ENCODE data around the gene SRGAP3. TPM values are rescaled to one million over a fixed set of nuclear protein-coding genes. Genes with fewer than 3 reads are reported as not detected.

Gene SRGAP3
- total and polyA plus RNA-seq, 10 of the 15 experiments (the other 5 are each of a cell fraction or from before 2014, with no cell fraction given), result 0.32 to 1.7 (median 0.99) TPM

GRCh38 chr3:9209777-9210176, 39.7 kb downstream of the SRGAP3 start:
- Histone ChIP-seq H3K9ac (ENCODE audit: control insufficient read depth, insufficient read depth, low read length) (no peak overlapping the region), H3K27me3 (replicated peaks in 1 of 2; ENCODE audit: control insufficient read depth in 2 of 2, insufficient read depth in 2 of 2, low read length in 1 of 2) (no peaks in the 10 kb centered on the region; a peak in 1 of 4 replicates), H3K79me2 (ENCODE audit: control insufficient read depth, insufficient read depth, low read length) (no peaks in the 10 kb centered on the region), H2AFZ (ENCODE audit: control insufficient read depth, low read depth, low read length) (no peak overlapping the region), H4K20me1 (ENCODE audit: control insufficient read depth, insufficient read depth) (no peaks in the 10 kb centered on the region), H3K9me3 (replicated peaks; ENCODE audit: control insufficient read depth, insufficient read depth, low read length) (no peaks in the 10 kb centered on the region; the same call in 2 of the 3 replicates), H3K4me2 (ENCODE audit: control insufficient read depth, insufficient read depth) (no peak overlapping the region), H3K4me1 (ENCODE audit: control insufficient read depth, insufficient read depth, low read length) (peaks cover 9% of the 10 kb centered on the region), H3K4me3 (no peak overlapping the region), H3K27ac (ENCODE audit: control insufficient read depth, insufficient read depth) (no peak overlapping the region), H3K36me3 (ENCODE audit: control insufficient read depth in 2 of 2, insufficient read depth in 2 of 2, low read length in 1 of 2) (no peaks in the 10 kb centered on the region)
- POLR2A ChIA-PET, result no interaction called here
- intact Hi-C loops (cut with micrococcal nuclease; ENCODE audit: unreplicated experiment) (no loop called here), in situ Hi-C loops (cut with MboI) (no loop called here)
- FAIRE-seq, result no peak
- WGBS (ENCODE audit: insufficient coverage, insufficient replicate concordance, low lambda C conversion rate, missing lambda C conversion rate), result 48% methylated on average over 3 of the region's 3 CpGs
- ATAC-seq, result no peak
- TF ChIP-seq EED (IDR thresholded peaks at IDR 0.05; ENCODE audit: low read depth) (no peak), SMAD5 (IDR thresholded peaks at IDR 0.05; ENCODE audit: low read depth) (no peak), ESRRA (IDR thresholded peaks at IDR 0.05; ENCODE audit: low read length) (no peak), ZBTB11 (CRISPR knock-in tag; IDR thresholded peaks at IDR 0.05) (no peak), ASH2L (IDR thresholded peaks at IDR 0.05; ENCODE audit: borderline replicate concordance, low read depth) (no peak), ATF3 (IDR thresholded peaks at IDR 0.05; ENCODE audit: borderline replicate concordance, extremely low read depth, low read depth, low read length) (no peak), CHD2 (IDR thresholded peaks at IDR 0.05; ENCODE audit: borderline replicate concordance, low read depth, low read length) (no peak), IRF5 (IDR thresholded peaks at IDR 0.05; ENCODE audit: borderline replicate concordance) (no peak), TBL1XR1 (IDR thresholded peaks at IDR 0.05; ENCODE audit: low read depth, low read length) (no peak), NFYA (IDR thresholded peaks at IDR 0.05; ENCODE audit: borderline replicate concordance, low read depth, low read length) (no peak), CBX3 (IDR thresholded peaks at IDR 0.05; ENCODE audit: borderline replicate concordance, low read depth) (no peak), KDM1A (IDR thresholded peaks at IDR 0.05; ENCODE audit: borderline replicate concordance) (no peak), TARDBP (IDR thresholded peaks at IDR 0.05; ENCODE audit: borderline replicate concordance) (no peak), HCFC1 (IDR thresholded peaks at IDR 0.05; ENCODE audit: low read length) (no peak)
- SMC1A ChIA-PET (ENCODE audit: uncharacterized antibody, unreplicated experiment), result no interaction called here
- RAD21 ChIA-PET (ENCODE audit: unreplicated experiment), result no interaction called here
- no peak for DNase-seq (ENCODE audit: low read depth, low spot score)
- CTCF ChIA-PET, result interaction anchor here (1.2 kb wide), 1 partner anchor 93 kb away, joined by 3 read pairs; no protein-coding TSS in a partner anchor
- no TSS peak for BruUV-seq (replicated peaks)
